ENCODE results near the gene LCMT1. TPM values are rescaled to one million over a fixed set of nuclear protein-coding genes. Genes with fewer than 3 reads are reported as not detected.

Gene LCMT1
- total RNA-seq, 3 donors from 2014 or later (not counting 1 experiment from before 2014, with no cell fraction given) = 28.8 to 49.5 (median 43.0) TPM

DNA sequence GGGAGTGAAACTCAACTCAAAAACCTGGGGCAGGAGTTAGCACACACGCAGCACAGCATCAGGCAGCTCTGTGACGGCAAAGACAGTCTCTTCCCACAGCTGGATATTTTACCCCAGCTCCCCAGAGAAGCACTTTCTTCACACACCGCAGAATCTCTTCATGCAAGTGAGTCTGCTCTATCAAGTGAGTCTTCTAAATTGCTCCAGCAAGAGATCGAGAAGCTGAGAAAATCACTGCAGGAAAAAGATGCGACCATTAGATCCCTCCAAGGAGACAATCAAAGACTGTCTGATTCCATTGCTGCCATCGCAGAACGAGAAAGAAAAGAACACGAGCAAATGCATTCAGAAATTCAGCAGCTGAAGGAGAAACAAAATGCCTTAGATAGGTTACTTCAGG, 16.9 kb upstream of the LCMT1 start:
- Mint-ChIP-seq H3K4me1 (peaks cover 11 to 14% of the 10 kb centered on the region in 2 donors), H3K27me3 (ENCODE audit: low read depth in 2 of 2) (no peaks in the 10 kb centered on the region), H3K4me3 (no peak overlapping the region), H3K36me3 (no peaks in the 10 kb centered on the region), H3K27ac (no peak overlapping the region), H3K9me3 (no peaks in the 10 kb centered on the region)
- Histone ChIP-seq H3K27ac (ENCODE audit: low read length) (no peak overlapping the region), H3K27me3 (ENCODE audit: control insufficient read depth, insufficient read depth, low read length) (no peaks in the 10 kb centered on the region), H3K36me3 (ENCODE audit: control insufficient read depth, insufficient read depth, low read length) (no peaks in the 10 kb centered on the region), H3K4me1 (ENCODE audit: control insufficient read depth, insufficient read depth, low read length) (peaks cover 10% of the 10 kb centered on the region), H3K4me3 (ENCODE audit: low read length) (no peak overlapping the region), H3K9me3 (ENCODE audit: control insufficient read depth, insufficient read depth, low read length) (no peaks in the 10 kb centered on the region)
- TF ChIP-seq, protein P1, sequence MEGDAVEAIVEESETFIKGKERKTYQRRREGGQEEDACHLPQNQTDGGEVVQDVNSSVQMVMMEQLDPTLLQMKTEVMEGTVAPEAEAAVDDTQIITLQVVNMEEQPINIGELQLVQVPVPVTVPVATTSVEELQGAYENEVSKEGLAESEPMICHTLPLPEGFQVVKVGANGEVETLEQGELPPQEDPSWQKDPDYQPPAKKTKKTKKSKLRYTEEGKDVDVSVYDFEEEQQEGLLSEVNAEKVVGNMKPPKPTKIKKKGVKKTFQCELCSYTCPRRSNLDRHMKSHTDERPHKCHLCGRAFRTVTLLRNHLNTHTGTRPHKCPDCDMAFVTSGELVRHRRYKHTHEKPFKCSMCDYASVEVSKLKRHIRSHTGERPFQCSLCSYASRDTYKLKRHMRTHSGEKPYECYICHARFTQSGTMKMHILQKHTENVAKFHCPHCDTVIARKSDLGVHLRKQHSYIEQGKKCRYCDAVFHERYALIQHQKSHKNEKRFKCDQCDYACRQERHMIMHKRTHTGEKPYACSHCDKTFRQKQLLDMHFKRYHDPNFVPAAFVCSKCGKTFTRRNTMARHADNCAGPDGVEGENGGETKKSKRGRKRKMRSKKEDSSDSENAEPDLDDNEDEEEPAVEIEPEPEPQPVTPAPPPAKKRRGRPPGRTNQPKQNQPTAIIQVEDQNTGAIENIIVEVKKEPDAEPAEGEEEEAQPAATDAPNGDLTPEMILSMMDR (IDR thresholded peaks at IDR 0.05) = no peak
- intact Hi-C loops (cut with micrococcal nuclease) = no loop called here
- no peak for DNase-seq
- ATAC-seq = no peak
- 65% methylated on average over 8 of the region's 8 CpGs for WGBS (ENCODE audit: insufficient coverage)

DNA sequence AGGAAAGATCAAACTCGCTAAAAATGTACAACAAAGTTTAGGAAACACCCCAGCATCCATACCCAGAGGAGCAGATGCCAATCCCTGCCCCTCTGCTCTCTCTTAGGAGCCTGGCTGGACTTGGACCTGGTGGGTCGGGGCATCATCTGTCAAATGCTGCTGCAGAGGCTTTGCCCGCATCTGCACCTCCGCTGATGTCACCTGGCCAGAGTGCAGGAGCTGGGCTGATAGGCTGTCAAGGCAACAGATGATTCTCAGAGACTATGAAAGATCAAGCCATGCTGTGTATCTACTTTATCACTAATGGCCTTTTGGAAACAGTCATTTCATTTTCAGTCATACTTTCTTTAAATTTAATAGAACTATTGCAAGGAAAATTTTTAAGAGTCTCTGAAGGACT, 15.9 kb upstream of the LCMT1 start:
- Mint-ChIP-seq H3K9me3 (no peaks in the 10 kb centered on the region), H3K4me3 (no peak overlapping the region), H3K4me1 (peaks cover 11 to 14% of the 10 kb centered on the region in 2 donors), H3K27me3 (ENCODE audit: low read depth in 2 of 2) (no peaks in the 10 kb centered on the region), H3K36me3 (no peaks in the 10 kb centered on the region), H3K27ac (no peak overlapping the region)
- DNase-seq (no peak), ATAC-seq (no peak)
- intact Hi-C loops (cut with micrococcal nuclease) = no loop called here
- TF ChIP-seq, protein P1 (IDR thresholded peaks at IDR 0.05) = no peak
- no peaks in the 10 kb centered on the region for H3K36me3 ChIP-seq (ENCODE audit: control insufficient read depth, insufficient read depth, low read length)
- no peaks in the 10 kb centered on the region for H3K9me3 ChIP-seq (ENCODE audit: control insufficient read depth, insufficient read depth, low read length)
- WGBS (ENCODE audit: insufficient coverage) = 95% methylated on average over 4 of the region's 4 CpGs
- peaks cover 10% of the 10 kb centered on the region for H3K4me1 ChIP-seq (ENCODE audit: control insufficient read depth, insufficient read depth, low read length)
- H3K27ac ChIP-seq (ENCODE audit: low read length) = no peak overlapping the region
- H3K27me3 ChIP-seq (ENCODE audit: control insufficient read depth, insufficient read depth, low read length) = no peaks in the 10 kb centered on the region
- H3K4me3 ChIP-seq (ENCODE audit: low read length) = no peak overlapping the region

DNA sequence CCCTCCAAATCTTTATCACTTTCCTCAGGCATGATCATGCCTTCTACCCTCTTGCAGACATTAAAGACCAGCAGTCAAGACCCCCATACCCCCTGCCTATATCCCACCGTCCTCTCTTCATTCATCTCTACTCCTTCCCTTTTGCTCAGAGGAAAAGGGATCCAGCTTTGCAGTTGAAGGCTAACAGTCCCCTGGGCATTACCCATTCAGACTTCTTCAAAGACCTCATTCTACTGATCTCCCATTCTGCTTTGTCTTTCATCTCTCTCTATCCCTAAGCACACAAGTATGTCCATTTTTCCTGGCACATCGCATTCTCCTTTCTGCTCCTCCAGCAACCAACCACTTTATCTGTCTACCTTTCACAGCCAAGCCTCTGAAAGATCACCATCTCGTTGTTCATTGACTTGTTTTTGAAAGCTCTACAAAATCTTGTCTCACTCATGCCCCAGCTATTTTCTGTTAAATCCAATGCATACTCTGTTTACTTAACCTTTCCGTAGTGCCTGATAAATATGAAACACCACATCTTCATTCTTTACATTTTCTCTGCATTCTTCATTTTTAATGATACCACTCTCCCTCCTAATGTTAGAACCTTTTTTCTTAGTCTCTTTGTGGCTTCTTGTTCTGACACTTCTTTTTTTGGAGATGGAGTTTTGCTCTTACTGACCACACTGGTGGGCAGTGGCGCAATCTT, 14.1 kb upstream of the LCMT1 start:
- no peaks in the 10 kb centered on the region for H3K36me3 ChIP-seq (ENCODE audit: control insufficient read depth, insufficient read depth, low read length)
- TF ChIP-seq, protein P1 (IDR thresholded peaks at IDR 0.05) = no peak
- no peaks in the 10 kb centered on the region for H3K36me3 Mint-ChIP-seq
- DNase-seq = no peak
- H3K27ac ChIP-seq (ENCODE audit: low read length) = no peak overlapping the region
- no peak overlapping the region for H3K27ac Mint-ChIP-seq
- ATAC-seq = no peak
- peaks cover 10% of the 10 kb centered on the region for H3K4me1 ChIP-seq (ENCODE audit: control insufficient read depth, insufficient read depth, low read length)
- no peak overlapping the region for H3K4me3 ChIP-seq (ENCODE audit: low read length)
- H3K9me3 ChIP-seq (ENCODE audit: control insufficient read depth, insufficient read depth, low read length) = no peaks in the 10 kb centered on the region
- no peaks in the 10 kb centered on the region for H3K9me3 Mint-ChIP-seq
- WGBS (ENCODE audit: insufficient coverage) = 70% methylated on average over 5 of the region's 5 CpGs
- no peak overlapping the region for H3K4me3 Mint-ChIP-seq
- H3K27me3 ChIP-seq (ENCODE audit: control insufficient read depth, insufficient read depth, low read length) = no peaks in the 10 kb centered on the region
- peaks cover 11 to 14% of the 10 kb centered on the region in 2 donors for H3K4me1 Mint-ChIP-seq
- intact Hi-C loops (cut with micrococcal nuclease) = no loop called here
- H3K27me3 Mint-ChIP-seq (ENCODE audit: low read depth in 2 of 2) = no peaks in the 10 kb centered on the region

DNA sequence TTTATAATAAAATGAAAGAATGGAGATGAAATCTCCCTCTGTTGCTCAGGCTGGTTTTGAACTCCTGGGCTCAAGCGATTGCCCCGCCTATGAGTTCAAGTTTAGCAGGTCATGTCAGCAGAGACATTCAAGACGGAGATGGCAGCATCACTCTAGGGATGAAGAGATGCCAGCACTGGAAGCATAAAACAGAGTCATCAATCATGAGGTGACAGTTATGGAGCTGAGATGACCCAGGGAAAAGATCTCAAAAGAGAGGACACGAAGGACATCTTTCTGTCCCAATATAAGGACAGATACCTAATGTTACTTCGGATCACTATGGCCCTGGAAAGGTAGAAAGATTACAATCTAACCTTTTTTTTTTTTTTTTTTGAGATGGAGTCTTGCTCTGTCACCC, 11.0 kb upstream of the LCMT1 start:
- Histone ChIP-seq H3K4me1 (ENCODE audit: control insufficient read depth, insufficient read depth, low read length) (no peaks in the 10 kb centered on the region), H3K36me3 (ENCODE audit: control insufficient read depth, insufficient read depth, low read length) (no peaks in the 10 kb centered on the region), H3K9me3 (ENCODE audit: control insufficient read depth, insufficient read depth, low read length) (no peaks in the 10 kb centered on the region), H3K27me3 (ENCODE audit: control insufficient read depth, insufficient read depth, low read length) (no peaks in the 10 kb centered on the region), H3K4me3 (ENCODE audit: low read length) (no peak overlapping the region), H3K27ac (ENCODE audit: low read length) (no peak overlapping the region)
- Mint-ChIP-seq H3K36me3 (no peaks in the 10 kb centered on the region), H3K27me3 (ENCODE audit: low read depth in 2 of 2) (no peaks in the 10 kb centered on the region), H3K4me1 (no peaks in the 10 kb centered on the region), H3K27ac (no peak overlapping the region), H3K4me3 (no peak overlapping the region), H3K9me3 (no peaks in the 10 kb centered on the region)
- no peak for DNase-seq
- 96% methylated on average over 4 of the region's 5 CpGs for WGBS (ENCODE audit: insufficient coverage)
- no peak for ATAC-seq
- TF ChIP-seq, protein P1 (IDR thresholded peaks at IDR 0.05) = no peak
- intact Hi-C loops (cut with micrococcal nuclease) = no loop called here
